Keratinocyte (primary cell): Measurements from ENCODE around the gene CEP85L.

ENCODE experiments used
- EZH2 ChIP-seq: IDR thresholded peaks from one replicate; pipeline ENCODE4 v1.6.1; 2012; ENCODE audit warnings: inconsistent platforms, mild to moderate bottlenecking, low read length, moderate library complexity
- TF ChIP-seq, protein P1 (sequence below), 3 experiments: IDR thresholded peaks in 1 of 3; conservative IDR thresholded peaks in 1 of 3; optimal IDR thresholded peaks in 1 of 3; 2 replicates in 2 of 3; 3 replicates in 1 of 3; pipeline versions ENCODE3 to v1.5.1; 2011; ENCODE audit warnings: low read length in 3 of 3, mild to moderate bottlenecking in 3 of 3, moderate library complexity in 2 of 3, control low read depth in 1 of 3, inconsistent platforms in 1 of 3; ENCODE audit not compliant: insufficient read depth in 2 of 3; ENCODE audit errors: extremely low read depth in 1 of 3

DNA sequence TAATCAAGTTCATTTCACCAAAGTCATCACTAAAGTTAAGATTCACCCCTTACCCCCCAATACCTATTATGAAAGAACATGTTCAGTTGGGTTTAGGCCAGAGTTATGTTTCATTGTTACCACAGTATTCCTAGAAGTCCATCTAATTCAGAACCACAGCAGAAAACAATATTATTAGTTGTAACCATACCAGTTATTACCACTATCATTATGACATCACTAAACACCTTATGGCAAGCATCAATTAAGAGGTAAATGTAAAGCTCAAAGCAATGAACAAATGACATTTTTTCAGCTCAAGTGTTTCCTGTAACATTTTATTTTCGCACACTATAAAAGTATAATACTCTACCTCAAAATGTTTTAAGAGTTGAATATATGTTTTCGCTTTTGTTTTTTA is 4.4 kb downstream of the CEP85L start:
- TF ChIP-seq, protein P1, sequence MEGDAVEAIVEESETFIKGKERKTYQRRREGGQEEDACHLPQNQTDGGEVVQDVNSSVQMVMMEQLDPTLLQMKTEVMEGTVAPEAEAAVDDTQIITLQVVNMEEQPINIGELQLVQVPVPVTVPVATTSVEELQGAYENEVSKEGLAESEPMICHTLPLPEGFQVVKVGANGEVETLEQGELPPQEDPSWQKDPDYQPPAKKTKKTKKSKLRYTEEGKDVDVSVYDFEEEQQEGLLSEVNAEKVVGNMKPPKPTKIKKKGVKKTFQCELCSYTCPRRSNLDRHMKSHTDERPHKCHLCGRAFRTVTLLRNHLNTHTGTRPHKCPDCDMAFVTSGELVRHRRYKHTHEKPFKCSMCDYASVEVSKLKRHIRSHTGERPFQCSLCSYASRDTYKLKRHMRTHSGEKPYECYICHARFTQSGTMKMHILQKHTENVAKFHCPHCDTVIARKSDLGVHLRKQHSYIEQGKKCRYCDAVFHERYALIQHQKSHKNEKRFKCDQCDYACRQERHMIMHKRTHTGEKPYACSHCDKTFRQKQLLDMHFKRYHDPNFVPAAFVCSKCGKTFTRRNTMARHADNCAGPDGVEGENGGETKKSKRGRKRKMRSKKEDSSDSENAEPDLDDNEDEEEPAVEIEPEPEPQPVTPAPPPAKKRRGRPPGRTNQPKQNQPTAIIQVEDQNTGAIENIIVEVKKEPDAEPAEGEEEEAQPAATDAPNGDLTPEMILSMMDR (optimal IDR thresholded peaks at IDR 0.05 in 1 of 3, IDR thresholded peaks at IDR 0.05 in 1 of 3, conservative IDR thresholded peaks at IDR 0.05 in 1 of 3; ENCODE audit: extremely low read depth in 1 of 3, insufficient read depth in 2 of 3, low read length in 3 of 3): no peak
- no peak for TF ChIP-seq EZH2
